Cardiac fibroblast (primary cell): ENCODE measurements around the gene OMP.
"Not testable (repeated sequence)": the region's sequence is repeated elsewhere in the genome, so short reads cannot be mapped to it uniquely, and the experiment has no call there.

Experiments used
- DNase-seq, 2 donors: peaks; one replicate each; pipeline versions ENCODE4 v3.0.0 to v3.0.0-alpha.2; 2010; ENCODE audit warnings: low read depth in 2 of 2
- H3K4me3 ChIP-seq, 2 donors: replicated peaks in 1 of 2; 1 replicate in 1 of 2; 2 replicates in 1 of 2; pipeline ENCODE4 v1.5.1; 2011; ENCODE audit warnings: low read depth in 2 of 2, low read length in 2 of 2, mild to moderate bottlenecking in 2 of 2, moderate library complexity in 1 of 2
- TF ChIP-seq, protein P1 (sequence below): IDR thresholded peaks from one replicate; pipeline ENCODE4 v1.5.1; 2011; ENCODE audit warnings: low read depth, mild to moderate bottlenecking, low read length, inconsistent platforms

OMP gene

DNA sequence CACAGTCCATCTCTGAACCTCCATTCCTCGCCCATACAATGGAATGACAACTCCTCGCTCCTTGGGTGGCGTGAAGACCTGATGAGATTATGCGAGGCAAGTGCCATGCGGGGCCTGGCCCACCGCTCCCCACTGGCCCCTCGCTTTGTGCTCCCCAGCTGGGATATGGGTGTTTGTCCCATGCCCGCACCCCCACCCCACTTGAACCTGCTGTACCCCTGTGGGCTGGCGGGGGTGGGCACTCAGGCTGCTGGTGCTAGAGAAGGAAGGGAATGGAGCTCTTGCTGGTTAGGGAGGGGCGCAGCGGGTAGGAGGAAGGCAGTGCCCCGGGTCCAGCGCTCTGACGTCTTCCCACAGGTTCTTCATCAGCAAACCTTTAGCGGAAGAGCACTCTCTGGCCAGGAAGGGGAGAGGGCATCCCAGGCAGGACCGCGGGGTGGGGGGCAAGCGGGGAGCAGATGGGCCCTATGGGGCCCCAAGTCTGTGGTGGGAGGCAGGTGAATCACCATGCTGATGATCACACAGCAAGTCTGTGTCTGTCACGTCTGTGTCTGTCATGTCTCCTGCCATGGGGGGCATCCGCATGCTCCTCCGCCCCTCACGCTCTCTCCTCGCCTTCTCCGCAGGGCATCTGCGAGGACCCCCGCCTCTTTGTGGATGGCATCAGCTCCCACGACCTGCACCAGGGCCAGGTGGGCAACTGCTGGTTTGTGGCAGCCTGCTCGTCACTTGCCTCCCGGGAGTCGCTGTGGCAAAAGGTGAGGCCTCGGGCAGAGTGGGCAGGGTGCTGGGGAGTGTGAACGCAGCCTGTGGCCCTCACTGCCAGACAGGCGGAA, 9.4 kb upstream of the OMP start:
- no peak overlapping the region for H3K4me3 ChIP-seq
- TF ChIP-seq, protein P1, sequence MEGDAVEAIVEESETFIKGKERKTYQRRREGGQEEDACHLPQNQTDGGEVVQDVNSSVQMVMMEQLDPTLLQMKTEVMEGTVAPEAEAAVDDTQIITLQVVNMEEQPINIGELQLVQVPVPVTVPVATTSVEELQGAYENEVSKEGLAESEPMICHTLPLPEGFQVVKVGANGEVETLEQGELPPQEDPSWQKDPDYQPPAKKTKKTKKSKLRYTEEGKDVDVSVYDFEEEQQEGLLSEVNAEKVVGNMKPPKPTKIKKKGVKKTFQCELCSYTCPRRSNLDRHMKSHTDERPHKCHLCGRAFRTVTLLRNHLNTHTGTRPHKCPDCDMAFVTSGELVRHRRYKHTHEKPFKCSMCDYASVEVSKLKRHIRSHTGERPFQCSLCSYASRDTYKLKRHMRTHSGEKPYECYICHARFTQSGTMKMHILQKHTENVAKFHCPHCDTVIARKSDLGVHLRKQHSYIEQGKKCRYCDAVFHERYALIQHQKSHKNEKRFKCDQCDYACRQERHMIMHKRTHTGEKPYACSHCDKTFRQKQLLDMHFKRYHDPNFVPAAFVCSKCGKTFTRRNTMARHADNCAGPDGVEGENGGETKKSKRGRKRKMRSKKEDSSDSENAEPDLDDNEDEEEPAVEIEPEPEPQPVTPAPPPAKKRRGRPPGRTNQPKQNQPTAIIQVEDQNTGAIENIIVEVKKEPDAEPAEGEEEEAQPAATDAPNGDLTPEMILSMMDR = no peak
- DNase-seq = no peak

DNA sequence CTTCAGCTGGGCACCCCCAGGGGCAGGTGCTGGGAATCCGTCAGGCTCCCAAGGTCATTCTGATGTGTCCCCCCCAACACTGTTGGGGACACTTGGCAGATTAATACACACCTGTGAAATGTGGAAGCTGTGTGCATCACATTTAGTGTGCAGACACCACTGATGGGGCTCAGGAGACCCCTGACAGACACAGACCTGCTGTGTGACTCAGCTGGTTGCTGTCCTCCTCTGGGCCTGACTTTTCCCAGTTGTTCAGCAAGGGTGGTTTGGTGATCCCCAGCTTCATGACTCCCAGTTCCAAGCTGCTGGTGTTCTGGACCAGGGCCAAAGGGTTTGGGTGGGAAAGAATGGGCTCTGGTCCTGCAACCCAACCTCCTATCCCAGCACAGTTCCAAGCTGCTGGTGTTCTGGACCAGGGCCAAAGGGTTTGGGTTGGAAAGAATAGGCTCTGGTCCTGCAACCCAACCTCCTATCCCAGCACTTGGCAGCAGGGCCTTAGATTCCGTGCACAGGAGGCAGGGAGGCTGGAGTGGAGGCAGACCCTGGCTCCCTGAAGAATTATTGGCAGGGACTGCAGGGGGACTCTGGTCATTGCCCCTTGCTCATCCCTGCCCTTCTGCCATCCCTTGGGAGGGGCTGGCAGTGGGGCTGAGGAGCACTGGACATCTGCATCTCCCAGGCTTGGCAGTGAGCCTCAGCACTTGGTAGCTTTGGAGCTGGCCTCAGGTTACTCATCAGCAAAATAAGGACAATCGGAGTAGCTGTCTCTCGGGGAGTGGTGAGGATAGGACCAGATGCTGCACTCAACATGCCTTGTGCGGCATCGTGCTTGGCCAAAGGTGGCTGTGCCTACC, 8.4 kb upstream of the OMP start:
- TF ChIP-seq, protein P1 = no peak
- H3K4me3 ChIP-seq = no peak overlapping the region
- peak in 1 of 2 donors; percentile 12 for DNase-seq

DNA sequence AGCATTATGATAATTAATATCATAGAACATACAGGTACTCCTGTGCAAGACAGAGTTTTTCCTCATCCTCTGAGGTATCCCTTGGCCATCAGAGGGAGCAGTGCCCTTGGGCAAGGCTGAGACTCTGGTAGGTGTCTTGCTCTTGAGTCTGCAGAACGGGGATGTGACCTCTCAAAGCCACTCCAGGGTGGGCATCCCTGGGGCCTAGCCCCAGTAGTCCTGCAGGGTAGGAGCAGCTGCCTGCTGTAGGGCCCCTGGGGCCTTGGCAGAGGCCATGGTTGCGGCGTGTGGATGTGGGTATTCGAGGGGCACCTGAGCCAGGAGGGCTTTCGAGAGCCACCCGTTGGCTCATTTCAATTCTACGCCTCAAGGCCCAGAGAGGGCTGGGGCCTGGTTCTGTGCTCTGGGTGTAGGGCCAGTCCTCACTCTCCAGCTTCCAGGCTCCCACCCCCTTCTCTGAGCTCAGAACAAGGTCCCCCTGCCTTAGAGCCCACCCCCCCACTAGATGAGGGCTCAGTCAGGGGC, 7.7 kb upstream of the OMP start:
- no peak for DNase-seq
- TF ChIP-seq, protein P1 = no peak
- H3K4me3 ChIP-seq = no peak overlapping the region

DNA sequence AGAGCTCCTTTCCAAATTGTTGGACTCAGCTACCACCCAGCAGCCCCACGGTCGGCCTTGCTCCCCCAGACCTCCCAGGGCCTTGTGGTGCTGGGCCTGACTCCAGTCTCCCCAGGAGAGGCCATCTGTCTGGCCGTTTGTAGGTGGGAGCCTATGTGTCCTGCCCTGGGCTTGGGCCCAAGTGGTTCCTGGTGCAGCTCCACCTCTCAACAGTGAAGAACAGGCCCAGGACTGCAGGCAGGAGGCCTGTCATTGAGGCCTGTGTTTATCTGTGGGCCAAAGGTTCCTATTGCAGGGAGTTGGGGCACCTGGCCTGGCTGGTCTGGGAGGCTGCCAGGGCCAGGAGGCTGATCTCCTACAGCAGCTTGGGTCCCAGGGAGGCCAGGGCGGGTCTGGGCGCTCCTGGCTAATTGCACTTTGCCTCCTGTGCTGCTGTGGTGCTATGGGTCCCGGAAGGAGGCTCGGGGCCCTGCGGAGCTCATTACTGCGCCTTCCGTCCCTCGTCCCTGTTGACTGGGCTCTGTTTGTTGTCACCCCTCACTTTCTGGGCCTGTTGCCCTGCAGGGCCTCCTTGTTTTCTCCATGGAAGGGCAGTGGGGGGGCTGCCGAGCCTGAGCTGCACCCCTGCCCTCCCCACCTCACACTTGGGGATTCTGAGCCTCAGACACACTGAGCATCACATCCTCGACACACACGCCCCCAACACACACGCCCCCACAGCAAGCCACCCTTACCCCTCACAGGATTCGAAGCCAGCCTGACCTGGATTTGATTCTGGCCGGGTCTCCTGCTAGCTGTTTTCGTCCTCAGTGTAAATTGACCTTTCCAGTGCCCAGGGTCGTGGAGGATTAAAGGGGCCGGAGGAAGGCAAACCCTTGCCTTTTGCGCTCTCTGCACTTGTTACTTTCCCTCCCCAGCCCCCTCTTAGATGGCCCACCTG, 6.8 kb upstream of the OMP start:
- DNase-seq = no peak
- no peak overlapping the region for H3K4me3 ChIP-seq
- TF ChIP-seq, protein P1 = no peak

DNA sequence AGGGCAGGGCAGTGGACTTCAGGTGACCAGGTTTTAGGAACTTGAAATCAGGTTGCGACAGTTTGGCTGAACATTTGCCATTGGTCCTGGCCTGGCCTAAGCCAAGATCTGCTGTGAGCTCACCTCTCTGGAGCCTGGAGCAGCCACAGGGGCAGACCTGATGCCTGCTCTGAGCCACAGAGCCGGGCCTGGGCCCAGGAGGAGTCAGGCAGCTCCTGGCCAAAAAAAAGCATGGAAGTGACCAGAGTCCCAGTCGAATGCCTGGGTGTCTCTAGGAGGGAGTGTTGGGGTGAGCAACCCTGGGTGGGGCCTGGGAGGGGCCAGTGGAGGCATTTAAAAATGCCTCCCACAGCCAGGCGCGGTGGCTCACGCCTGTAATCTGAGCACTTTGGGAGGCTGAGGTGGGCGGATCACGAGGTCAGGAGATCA, 6.0 kb upstream of the OMP start:
- TF ChIP-seq, protein P1 = no peak
- no peak for DNase-seq
- H3K4me3 ChIP-seq = no peak overlapping the region

DNA sequence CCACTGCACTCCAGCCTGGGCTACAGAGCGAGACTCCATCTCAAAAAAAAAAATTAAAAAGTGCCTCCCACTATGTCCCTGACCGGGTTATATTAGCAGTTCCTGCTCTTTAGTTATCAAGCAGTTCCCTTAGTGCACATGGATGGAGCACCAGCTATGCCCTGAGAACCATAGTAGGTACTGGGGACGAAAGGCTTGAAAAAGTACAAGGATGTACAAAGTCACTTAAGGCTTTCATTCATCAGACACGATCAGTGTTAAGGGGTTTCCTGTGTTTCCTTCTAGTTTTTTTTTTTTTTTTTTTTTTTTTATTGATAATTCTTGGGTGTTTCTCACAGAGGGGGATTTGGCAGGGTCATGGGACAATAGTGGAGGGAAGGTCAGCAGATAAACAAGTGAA, 5.5 kb upstream of the OMP start:
- not testable (repeated sequence) for H3K4me3 ChIP-seq, DNase-seq
